GM12878 (cell line): ENCODE measurements around the gene UBE3D. TPM values are rescaled to one million over a fixed set of nuclear protein-coding genes. Genes with fewer than 3 reads are reported as not detected.

ENCODE experiments used
- BRCA1 ChIP-seq: IDR thresholded peaks from 2 replicates; pipeline ENCODE4 v1.6.1; 2011; ENCODE audit warnings: low read depth, low read length, improper control_type of control experiment
- CHD2 ChIP-seq: IDR thresholded peaks from 2 replicates; pipeline ENCODE4 v1.6.1; 2011; ENCODE audit warnings: low read depth, low read length, improper control_type of control experiment, borderline replicate concordance
- CUX1 ChIP-seq: IDR thresholded peaks from 2 replicates; pipeline ENCODE4 v1.6.1; 2012; ENCODE audit warnings: improper control_type of control experiment, low read depth, low read length; ENCODE audit not compliant: insufficient replicate concordance
- DPF2 ChIP-seq: fragments of 450-650 bp; IDR thresholded peaks from 2 replicates; pipeline ENCODE4 v1.6.1; 2017; ENCODE audit warnings: mild to moderate bottlenecking
- EP300 ChIP-seq, 2 experiments: fragments of 150-350 bp in 1 of 2; IDR thresholded peaks; 2 replicates each; pipeline ENCODE4 v1.6.1; 2011 to 2012; ENCODE audit warnings: low read depth in 2 of 2, low read length in 2 of 2, borderline replicate concordance in 1 of 2, improper control_type of control experiment in 1 of 2, inconsistent platforms in 1 of 2; ENCODE audit not compliant: control insufficient read depth in 1 of 2
- HDGF ChIP-seq: fragments of 450-650 bp; IDR thresholded peaks from 2 replicates; pipeline ENCODE4 v1.6.1; 2016; ENCODE audit warnings: antibody characterized with exemption
- JUNB ChIP-seq: IDR thresholded peaks from 2 replicates; pipeline ENCODE4 v1.6.1; 2016; ENCODE audit warnings: antibody characterized with exemption, mild to moderate bottlenecking
- MLLT1 ChIP-seq: fragments of 450-650 bp; IDR thresholded peaks from 2 replicates; pipeline ENCODE4 v1.6.1; 2016; ENCODE audit warnings: mild to moderate bottlenecking
- MYB ChIP-seq: fragments of 150-350 bp; IDR thresholded peaks from 2 replicates; pipeline ENCODE4 v1.6.1; 2014; ENCODE audit warnings: mild to moderate bottlenecking, low read depth, low read length, borderline replicate concordance
- NBN ChIP-seq: fragments of 450-650 bp; IDR thresholded peaks from 2 replicates; pipeline ENCODE4 v1.6.1; 2016
- NFIC ChIP-seq: IDR thresholded peaks from 2 replicates; pipeline ENCODE4 v1.6.1; 2012; ENCODE audit warnings: low read depth, mild to moderate bottlenecking, inconsistent platforms, low read length, moderate library complexity
- PBX3 ChIP-seq: IDR thresholded peaks from 2 replicates; pipeline ENCODE4 v1.6.1; 2011; ENCODE audit warnings: mild to moderate bottlenecking, low read depth, low read length, moderate library complexity; ENCODE audit not compliant: insufficient replicate concordance
- RAD21 ChIP-seq: IDR thresholded peaks from 2 replicates; pipeline ENCODE4 v1.6.1; 2011; ENCODE audit warnings: mild to moderate bottlenecking, low read depth, low read length, moderate library complexity; ENCODE audit not compliant: insufficient read depth
- SREBF1 ChIP-seq: IDR thresholded peaks from 2 replicates; pipeline ENCODE4 v1.6.1; 2012; ENCODE audit warnings: mild to moderate bottlenecking, low read length
- TBL1XR1 ChIP-seq: IDR thresholded peaks from 2 replicates; pipeline ENCODE4 v1.6.1; 2012; ENCODE audit warnings: low read depth, low read length, improper control_type of control experiment
- TCF12 ChIP-seq: IDR thresholded peaks from 2 replicates; pipeline ENCODE4 v1.6.1; 2011; ENCODE audit warnings: low read depth, mild to moderate bottlenecking, low read length
- ZNF687 ChIP-seq: fragments of 450-650 bp; IDR thresholded peaks from 2 replicates; pipeline ENCODE4 v1.6.1; 2017; ENCODE audit warnings: mild to moderate bottlenecking, moderate library complexity
- polyA plus RNA-seq, 11 experiments: library from polyadenylated mRNA; depleted of rRNA in 4 of 11; unstranded in 6 of 11; stranded (reverse) in 5 of 11; fragments of >200 nt; fragmentation: Nextera tagmentation in 4 of 11; fragmentation: Illumina TruSeq in 1 of 11; extraction: Ambion mirVana in 4 of 11; extraction: Trizol in 1 of 11; gene quantifications; 1 replicate in 1 of 11; 2 replicates in 10 of 11; pipeline versions ENCODE4 v1.2.1 to v1.2.3, GENCODE V29; 2011 to 2016; ENCODE audit warnings: inconsistent platforms in 2 of 11, missing spikeins in 2 of 11, low read depth in 1 of 11
- total RNA-seq, 4 experiments: library from RNA; depleted of rRNA in 3 of 4; stranded (reverse); fragments of >200 nt in 3 of 4; fragmentation: Illumina TruSeq in 1 of 4; extraction: Trizol in 1 of 4; gene quantifications; 2 replicates each; pipeline versions ENCODE4 v1.2.1 to v1.2.3, GENCODE V29; 2013 to 2021

UBE3D gene
- total and polyA plus RNA-seq, 10 of the 15 experiments (the other 5 are each of a cell fraction or from before 2014, with no cell fraction given): 4.3 to 9.0 (median 7.5) TPM

- no peak for TF ChIP-seq MYB
- no peak for TF ChIP-seq MLLT1
- TF ChIP-seq DPF2: peak; percentile 85
- TF ChIP-seq JUNB: no peak
- TF ChIP-seq RAD21: peak; percentile 98
- peak; percentile 73 for TF ChIP-seq NBN
- peak; percentile 88 for TF ChIP-seq HDGF
- TF ChIP-seq PBX3: peak; percentile 14
- peak; percentile 79 for TF ChIP-seq ZNF687
- peak; percentile 67 for TF ChIP-seq CHD2
- no peak for TF ChIP-seq NFIC
- no peak for TF ChIP-seq BRCA1
- TF ChIP-seq TCF12: 0 out of 2 replicates have a peak, but pooled peaks have one; percentile 36
- peak; percentile 26 to 44; a peak in 1 of 4 replicates for TF ChIP-seq EP300 (IDR thresholded peaks at IDR 0.05; ENCODE audit: borderline replicate concordance in 1 of 2, control insufficient read depth in 1 of 2, low read depth in 2 of 2, low read length in 2 of 2)
- no peak for TF ChIP-seq SREBF1
- peak; percentile 53; the same call in 1 of the 2 replicates for TF ChIP-seq TBL1XR1
- no peak for TF ChIP-seq CUX1
These were observed 2.1 kb upstream of the UBE3D start, which contains the start of gene DOP1A (continued) for GRCh38 chr6:83067448-83068439.
